HG03439 (cell line): ENCODE results near the gene NUDT2.

ENCODE experiments used
- ATAC-seq: cut with Tn5 transposase; IDR thresholded peaks from one replicate; pipeline ENCODE4 v1.9.1; 2021; ENCODE audit warnings: mild to moderate bottlenecking, moderate library complexity; ENCODE audit not compliant: unreplicated experiment

NUDT2 gene

DNA sequence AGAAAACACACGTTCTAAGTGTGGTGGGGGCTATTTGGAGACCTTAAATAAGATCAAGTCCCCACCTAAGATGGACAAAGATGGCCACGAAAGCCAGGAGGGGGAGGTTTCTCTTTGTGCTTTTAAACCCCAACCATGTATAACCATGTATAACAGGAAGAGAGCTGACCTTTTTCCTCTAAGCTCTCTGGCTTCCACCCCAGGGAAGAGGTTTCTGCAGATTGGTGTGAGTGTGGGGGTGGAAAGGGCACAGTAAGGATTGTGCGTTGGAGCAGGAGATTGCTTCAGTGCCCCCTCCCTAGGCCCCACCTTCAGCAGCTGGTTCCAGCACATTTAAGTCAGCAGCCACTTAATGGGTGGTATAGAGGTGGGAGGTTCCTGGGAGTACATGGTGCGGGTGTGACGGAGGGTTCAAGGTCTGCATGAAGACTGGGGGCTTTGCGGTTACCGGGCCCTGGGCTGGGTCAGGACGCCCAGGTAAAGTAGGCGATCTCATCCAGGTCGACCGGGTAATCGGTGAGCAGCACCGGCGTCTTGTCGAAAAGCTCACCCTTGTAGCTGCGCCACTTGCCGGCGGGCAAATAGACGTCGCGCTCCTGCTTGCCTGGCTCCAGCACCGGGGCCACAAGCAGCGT, 41.1 kb downstream of the NUDT2 start:
- no peak for ATAC-seq

DNA sequence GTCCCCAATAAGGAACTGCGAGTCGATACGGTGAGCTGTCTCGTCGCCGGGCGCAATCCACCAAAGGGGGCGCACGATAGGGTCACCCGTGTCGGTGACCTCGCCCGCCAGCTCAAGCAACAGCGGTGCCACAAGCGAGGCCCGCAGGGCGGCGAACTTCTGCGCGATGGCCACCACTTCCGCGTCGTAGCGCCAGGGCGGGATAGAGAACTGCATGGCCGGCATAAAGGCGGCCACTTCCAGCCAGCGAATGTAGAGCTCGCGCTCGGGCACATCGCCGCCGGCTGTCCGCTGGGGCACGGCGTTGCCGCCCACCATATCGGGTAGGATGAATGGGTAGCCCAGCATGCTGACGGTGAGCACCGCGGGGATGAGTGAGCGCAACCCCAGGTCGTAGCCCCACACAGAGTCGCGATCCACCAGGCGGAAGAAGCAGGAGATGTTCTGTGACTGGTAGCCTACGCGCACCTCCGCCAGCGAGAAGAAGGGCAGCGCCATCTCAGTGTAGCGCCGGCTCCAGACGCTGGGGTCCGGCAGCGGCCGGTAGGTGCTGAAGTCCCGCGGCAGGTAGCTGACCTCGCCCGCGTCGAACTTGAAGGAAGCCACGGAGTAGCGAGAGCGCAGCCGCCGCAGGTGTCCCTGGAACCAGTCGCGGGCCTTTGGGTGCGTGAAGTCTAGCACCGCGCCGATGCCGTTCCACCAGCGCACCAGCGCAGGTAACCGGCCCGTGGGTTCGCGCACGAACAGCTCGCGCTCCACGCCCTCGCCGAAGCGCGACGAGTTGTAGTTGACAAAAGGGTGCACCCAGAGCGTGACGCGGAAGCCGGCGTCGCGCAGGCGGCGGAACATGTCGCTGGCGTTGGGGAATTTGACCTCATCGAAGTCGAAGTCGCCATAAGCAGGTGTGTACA, 41.9 kb downstream of the NUDT2 start:
- no peak for ATAC-seq

- no peak for ATAC-seq
These were observed 42.6 kb downstream of the NUDT2 start for GRCh38 chr9:34371886-34372466.

GRCh38 chr9:34372467-34373011, 43.2 kb downstream of the NUDT2 start:
- no peak for ATAC-seq

GRCh38 chr9:34373749-34374148, 44.4 kb downstream of the NUDT2 start:
- no peak for ATAC-seq

DNA sequence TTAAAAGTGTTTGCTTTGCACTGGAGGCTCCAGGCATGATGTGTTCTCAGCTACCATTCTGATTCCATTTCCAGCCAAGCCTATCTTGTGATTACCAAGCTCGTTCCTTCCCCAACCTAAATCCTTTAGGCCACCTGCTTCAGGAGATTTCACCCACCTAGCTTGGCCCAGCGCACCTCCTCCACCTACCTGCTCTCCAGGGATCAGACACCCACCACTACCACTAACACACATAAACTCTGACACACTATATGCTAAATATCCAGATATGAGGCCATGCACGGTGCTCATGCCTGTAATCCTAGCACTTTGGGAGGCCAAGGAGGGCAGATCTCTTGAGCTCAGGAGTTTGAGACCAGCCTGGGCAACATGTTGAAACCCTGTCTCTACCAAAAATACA, 45.0 kb downstream of the NUDT2 start:
- no peak for ATAC-seq

- ATAC-seq, result no peak
These were observed 45.7 kb downstream of the NUDT2 start for GRCh38 chr9:34374905-34375552.

DNA sequence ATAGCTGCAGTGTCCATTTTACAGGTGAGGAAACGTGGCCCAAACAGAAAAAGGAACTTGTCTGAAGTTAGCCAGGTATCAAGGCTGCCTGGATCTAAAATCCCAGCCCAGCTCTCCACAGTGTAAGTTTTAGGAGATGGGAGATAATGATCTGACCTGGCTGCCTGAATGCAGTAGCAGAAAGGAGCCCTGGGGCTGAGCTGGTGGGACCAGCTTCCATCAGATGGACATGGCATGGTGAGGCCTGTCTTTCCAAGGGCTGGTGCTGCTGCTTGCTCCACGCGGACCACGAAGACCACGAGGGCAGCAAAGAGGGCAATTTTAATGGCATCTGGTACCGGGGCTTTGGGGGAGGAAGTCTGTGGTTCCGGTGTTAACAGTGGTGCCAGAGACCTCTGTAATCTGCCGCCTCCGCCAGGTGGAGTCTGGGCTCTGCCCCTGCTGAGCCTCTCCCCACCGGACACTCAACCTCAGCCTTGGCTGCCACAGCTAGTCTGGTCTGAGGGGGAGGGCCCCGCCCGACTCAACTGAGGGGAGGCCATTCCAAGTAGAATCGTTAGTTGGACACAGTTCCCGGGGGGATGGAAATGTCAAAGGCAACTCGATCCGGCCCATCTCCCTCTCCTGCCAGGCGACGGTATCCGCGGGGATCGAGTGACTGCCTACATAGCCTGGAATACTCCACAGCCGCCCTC, 46.7 kb downstream of the NUDT2 start:
- peak; percentile 23 for ATAC-seq

DNA sequence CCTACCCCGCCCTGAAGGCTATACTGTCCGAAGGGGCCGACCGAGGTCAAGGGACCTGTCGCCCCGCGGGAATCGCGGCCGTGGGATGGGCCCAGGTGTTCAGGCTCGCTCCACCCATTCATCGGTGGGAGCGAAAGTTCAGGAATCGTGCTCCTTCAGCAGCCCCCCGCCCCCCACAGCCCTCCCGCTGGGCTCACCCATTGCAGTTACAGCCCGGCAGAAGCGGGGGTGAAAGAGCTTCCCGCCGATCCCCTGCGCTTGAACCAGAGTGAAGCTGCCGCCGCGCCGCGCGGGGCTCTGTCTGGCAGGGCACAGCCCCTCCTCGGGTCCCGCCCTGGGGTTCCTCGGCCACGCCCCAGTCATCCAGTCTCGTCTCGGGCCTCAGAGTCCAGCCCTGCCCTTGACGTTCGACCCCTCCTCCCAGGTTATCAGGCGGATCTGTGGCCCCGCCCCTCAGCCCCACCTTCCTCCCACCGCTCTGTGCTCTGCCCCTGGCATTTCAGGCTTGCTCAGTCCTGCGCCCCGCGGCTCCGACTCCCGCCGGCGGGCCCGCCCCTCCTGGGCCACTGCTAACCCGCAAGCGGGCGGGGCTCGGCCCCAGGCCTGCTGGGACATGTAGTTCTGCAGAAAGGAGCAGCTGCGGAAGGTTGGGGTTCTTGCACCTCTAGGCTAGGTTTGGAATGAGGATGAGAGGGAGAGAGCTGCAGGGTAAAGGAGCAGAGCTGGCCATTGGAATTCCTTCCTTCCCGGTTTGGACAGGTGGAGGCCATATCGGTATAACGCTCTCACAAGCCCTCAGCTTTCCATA, 47.4 kb downstream of the NUDT2 start, which contains the start of gene MYORG:
TSS of gene MYORG (minus strand) at position 303 of the 808 bp plus-strand sequence. CDS start 3,955 bp downstream, outside the sequence.
- peak; percentile 82 for ATAC-seq

DNA sequence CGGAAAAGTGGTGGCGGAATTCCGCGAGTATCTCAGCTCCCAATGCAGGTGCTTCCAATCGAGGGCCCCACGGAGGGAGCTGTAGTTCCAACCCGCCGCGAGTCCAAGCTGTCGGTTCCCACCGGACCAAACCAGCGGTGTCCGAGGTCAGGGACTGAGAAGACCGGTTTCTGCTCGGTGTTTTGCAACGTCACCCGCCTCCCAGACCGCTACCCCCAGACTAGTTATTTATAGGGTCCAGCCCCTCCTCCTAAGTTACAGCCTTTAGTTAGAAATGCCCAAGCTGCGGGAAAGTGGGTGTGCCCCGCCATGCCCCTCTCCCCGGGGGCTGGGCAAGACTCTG, 48.0 kb downstream of the NUDT2 start:
- ATAC-seq, result no peak

DNA sequence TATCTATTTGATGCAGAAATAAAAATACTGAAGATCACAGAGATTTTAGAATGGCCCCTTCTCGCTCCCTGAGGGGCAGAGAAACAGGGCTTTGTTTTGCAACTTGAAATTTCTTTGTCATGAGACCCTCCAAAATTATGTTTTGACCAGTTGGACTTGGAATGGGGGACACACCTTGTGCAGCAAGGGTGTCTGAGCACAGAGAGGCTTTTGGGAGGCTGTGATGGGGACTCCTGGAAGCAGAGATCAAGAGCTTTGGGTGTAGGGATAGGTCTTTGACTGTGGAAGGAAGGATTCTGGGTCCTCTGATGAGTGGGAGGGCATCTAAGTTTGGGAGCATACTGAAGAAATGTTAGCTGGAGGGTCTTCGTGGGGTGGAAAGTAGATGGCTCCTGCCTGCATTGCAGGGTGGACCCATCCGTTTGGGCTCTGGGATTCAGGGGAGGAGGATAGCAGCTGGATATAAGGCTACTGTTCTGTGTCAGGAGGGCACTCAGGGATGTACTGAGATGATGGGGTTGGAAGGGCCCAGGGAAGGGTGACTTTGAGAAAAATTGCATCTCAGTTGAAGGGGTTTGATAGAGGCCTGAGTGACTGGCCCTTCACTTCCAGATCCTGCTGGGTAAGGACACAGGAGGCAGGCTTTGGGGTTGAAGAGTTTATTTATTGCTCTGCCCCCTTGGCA, 49.1 kb downstream of the NUDT2 start:
- ATAC-seq, result no peak

- no peak for ATAC-seq
These were observed 50.1 kb downstream of the NUDT2 start for GRCh38 chr9:34379334-34380033.

- ATAC-seq, result no peak
These were observed 50.7 kb downstream of the NUDT2 start for GRCh38 chr9:34380034-34380510.

- no peak for ATAC-seq
These were observed 51.3 kb downstream of the NUDT2 start for GRCh38 chr9:34380511-34381315.

DNA sequence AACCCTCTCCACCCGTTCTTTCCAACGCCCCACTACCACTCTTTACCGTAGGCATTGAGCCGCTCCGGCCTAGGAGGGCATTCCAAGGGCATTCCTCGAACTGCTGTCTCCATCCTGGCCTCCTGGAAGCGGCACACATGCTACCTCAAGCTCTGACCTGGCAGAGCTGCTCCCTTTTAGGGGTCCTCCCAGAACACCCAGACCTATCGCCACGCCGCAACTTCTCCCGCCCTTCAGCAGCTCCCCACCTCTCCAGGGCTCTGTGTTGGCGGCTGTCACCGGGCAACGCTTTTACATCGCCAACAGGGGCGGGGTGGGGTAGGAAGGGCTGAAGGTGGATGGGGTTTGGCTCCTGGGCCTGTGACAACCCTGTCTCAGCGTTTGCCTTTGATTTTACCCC, 52.0 kb downstream of the NUDT2 start:
- ATAC-seq, result no peak

GRCh38 chr9:34382054-34382453, 52.7 kb downstream of the NUDT2 start:
- ATAC-seq, result no peak

- no peak for ATAC-seq
These were observed 53.5 kb downstream of the NUDT2 start for GRCh38 chr9:34382879-34383278.

- no peak for ATAC-seq
These were observed 54.5 kb downstream of the NUDT2 start for GRCh38 chr9:34383904-34384303.
